ENCODE data around the gene GRIK1.

The GRIK1 gene

DNA sequence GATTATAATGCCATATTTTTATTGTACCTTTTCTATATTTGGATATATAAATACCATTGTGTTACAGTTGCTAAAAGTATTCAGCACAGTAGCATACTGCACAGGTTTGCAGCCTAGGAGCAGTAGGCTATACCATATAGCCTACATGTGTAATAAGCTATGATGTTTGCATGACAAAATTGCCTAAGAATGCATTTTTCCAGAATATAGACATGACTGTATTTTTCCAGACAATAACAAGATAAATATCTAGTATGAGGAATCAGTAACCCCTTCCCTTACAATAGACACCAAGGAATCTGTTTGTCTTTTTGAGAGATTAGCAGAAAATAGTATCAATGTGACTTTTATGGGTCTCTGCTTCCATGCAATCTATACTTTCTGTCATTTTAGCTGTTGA is 228.6 kb downstream of the GRIK1 start:
- DNase-seq, result no peak

DNA sequence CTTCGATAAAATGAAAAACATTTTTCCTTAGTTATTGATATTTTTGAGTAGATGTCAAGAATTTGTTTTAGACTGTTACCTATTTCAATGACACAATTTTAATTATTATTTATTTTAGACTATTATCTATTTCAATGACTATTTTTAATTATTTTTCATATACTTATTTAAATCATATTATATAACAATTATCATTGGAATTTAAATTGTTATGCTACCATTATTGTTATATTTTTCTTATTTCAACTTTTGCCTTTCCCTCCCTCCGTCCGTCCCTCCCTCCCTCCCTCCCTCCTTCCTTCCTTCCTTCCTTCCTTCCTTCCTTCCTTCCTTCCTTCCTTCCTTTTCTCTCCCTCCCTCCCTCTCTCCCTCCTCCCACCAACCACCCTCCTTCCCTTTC is 229.3 kb downstream of the GRIK1 start:
- no peak for DNase-seq

DNA sequence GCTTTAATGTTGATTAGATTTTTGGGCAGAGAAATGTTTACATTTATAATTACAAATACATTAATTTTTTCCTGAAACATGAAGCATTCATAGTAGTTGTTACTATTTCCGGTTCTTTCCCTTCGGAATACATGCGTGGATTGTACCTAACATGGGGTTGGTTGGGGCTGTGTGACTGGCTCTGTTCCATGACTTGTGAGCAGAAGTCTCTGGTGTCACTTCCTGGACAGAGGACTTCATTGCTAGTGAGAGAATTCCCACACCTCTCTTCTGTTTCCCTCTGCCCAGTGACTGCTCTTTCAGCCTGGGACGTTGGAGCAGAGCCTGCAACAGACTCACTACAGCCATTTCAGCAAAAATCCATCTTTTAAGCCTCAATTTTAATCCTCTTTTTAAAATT is 231.4 kb downstream of the GRIK1 start:
- no peak for DNase-seq

DNA sequence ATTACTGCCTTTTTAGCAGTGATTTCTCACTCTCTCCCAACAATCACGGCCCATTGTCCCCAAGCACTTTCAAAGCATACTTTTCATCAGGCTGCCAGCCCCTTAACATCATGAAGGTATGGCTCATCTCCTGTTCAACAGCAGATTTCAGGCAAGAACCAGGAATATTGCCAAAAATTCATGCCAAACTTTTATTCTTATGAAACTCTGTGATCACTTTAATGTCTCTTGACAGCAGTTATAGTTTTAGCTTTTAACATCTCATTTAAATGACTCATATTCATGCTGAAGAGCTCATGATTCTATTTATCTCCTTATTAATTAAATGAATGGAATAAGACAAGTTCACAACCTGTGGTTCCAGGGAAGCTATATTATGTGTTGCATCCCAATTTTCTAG is 235.1 kb downstream of the GRIK1 start:
- DNase-seq, result no peak

DNA sequence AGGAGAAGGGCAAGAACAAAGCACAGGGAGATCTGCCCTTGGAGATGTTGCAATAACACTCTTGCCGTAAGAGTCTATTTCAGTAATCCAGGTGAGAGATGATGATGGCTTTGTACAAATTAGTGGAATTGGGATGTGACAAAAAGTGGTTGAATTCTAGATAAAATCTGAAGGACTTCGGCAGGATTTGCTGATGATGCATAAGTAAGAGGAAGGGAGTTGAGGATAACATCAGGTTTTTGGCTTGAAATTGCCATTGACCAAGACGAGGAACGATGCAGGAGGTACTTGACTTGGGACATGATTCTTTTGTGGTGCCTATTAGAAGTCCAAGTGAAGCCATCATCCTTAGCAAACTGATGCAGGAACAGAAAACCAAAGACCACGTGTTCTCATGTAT is 238.1 kb downstream of the GRIK1 start:
- no peak for DNase-seq

DNA sequence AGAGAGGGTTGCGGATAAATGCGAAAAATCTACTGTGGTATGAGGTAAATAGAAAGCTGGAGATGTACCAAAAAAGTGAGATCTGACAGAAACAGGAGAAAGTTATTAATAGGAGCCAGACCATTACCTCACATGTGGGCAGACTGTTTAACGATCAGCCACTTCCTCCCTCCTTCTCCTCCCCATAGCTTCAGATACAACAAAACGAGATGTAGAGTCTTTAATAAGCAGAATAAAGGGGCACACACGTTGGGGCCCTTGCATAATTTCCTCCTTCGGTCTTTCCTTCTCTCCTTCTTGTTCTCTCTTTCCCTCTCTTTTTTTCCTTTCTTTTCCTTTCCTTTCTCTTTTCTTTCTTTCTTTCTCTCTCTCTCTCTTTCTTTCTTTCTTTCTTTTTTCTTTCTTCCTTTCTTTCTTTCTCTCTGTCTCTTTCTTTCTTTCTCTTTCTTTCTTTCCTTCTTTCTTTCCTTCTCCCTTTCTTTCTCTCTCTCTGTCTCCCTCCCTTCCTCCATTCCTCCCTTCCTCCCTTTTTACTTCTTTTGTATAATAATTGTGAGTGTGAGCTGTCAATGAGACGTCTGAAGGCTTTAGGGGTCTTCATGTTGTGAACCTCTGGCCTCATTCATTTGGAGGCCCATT is 242.1 kb downstream of the GRIK1 start:
- DNase-seq, result no peak

DNA sequence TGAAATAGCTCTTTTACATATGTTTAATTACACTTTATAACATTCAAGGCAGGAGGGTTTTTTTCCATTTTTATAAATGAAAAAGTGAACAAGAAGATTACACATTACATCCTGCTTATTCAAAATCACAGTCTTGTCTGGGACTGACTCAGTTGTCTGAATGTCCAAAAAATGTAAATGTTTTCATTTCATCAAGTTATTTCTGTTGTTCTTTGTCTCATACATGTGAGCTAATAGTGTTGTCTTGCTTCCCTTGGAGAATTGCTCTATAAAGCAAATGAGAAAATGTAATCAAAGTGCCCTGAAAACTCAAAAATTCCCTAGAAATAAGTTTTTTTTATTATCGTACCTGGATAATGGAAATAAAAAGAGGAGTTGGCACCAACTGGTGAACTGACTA is 242.9 kb downstream of the GRIK1 start:
- no peak for DNase-seq

DNA sequence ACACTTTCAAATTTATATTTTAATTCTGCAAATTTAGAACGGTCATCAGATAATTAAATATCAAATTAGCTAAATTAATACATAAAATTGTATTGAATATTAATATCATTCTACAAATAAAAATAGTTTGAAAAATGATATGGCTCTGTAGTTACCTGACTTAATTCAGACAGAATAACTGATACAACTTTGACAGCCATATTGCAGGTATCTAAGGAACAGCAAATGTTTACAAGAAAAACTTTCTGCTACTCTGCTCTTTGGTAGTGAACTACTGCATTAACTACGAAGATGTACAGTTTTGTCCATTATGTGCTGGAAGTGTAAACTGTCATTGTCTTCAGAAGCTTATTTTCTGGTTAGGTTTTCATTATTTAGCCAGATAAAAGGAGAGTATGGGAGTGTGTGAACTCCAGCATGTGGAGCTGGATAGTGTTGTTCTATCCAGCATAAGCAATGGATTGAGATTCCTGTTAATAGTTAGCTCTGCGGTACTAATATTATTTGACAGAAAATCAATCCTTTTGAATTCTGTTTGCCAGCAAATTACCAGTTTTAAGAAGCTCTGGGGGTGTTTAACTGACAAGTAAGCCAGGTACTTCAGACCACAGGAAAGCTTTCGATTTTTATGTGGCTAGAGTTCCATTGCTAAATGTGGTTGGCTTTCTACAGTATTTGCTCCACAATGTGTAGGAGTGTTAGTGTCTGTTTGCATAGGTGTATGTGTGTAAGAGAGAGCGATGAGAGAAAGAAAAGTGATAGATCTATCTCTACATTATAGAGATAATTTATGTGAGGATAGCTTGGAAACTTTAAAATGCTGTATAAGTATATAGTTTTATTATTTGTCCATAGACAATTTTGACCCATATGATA is 247.9 kb downstream of the GRIK1 start:
- no peak for DNase-seq

DNA sequence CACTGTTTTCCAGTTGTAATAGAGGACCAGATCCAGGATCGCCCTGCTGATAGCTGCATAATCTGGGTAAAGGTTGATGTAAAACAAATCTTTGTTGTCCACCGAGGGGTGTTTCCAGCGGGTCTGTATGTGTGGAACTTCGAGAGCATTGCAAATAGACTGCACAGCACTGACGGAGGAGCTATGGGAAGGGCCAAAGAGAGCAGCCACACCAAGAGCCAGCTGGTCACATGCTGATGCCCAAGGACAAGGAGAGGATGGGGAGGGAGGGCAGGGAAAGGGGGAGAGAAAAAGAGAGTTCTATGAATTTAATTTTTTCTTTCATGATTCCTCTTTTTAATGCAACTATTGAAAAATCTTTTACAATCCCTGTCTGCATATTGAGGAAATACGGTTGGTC is 250.0 kb downstream of the GRIK1 start:
- DNase-seq, result no peak

DNA sequence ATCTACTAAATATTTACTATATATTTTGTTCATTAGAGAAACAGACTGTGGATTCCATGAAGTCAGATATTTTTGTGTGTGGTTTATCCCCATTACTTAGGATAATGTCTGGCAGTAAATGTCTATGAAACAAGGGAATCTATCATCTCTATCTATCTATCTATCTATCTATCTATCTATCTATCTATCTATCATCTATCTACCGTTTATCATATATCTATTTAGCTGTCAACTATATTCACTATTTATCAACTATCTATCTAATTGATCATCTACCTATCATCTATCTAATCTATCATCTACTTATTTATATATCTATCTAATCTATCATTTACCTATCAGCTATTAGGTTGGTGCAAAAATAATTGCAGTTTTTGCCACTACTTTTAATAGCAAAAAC is 255.7 kb downstream of the GRIK1 start:
- DNase-seq, result no peak

DNA sequence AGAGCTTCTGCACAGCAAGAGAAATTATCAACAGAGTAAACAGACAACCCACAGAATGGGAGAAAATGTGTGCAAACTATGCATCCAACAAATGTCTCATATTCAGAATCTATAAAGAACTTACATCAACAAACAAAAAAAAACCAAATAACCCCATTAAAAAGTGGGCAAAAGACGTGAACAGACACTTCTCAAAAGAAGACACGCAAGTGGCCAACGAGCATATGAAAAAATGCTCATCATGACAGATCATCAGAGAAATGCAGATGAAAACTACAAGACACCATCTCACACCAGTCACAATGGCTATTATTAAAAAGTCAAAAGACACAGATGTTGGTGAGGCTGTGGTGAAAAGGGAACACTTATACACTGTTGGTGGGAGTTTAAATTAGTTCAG is 257.0 kb downstream of the GRIK1 start:
- DNase-seq, result no peak

DNA sequence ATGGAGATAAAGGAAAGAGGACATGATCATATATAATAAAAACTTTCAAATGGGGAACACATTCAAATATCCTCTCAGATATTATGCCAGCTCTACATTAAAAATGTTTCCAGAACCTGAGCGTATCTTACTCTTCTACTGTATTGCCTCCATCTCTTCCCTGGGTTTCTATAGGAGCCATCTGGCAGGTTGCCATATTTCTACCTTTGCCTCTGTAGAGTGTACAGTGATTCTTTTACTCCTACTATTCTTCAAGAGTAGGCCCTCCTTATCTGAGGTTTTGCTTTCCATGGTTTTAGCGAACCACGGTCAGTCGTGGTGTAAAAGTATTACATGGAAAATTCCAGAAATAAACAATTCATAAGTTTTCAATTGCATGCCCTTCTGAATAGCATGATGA is 259.5 kb downstream of the GRIK1 start:
- DNase-seq, result no peak

DNA sequence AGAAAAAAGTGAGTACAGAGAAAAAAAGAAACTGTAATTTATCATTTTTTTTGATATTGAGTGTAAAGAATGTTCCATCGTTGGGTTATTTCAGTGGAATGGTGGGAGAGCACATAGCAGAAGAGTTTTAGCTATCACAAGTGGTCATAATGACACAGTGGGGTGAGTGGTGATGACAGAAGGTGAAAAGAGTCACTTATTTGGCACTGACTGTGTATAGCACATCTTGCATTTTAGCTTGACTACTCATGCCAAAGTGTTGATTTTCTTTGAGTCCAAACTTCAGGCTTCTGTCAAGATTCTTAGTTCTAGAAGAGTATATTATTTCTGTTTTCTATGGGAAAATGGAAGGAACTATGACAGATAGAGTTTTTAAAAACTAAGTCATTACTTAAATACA is 261.2 kb downstream of the GRIK1 start:
- no peak for DNase-seq

DNA sequence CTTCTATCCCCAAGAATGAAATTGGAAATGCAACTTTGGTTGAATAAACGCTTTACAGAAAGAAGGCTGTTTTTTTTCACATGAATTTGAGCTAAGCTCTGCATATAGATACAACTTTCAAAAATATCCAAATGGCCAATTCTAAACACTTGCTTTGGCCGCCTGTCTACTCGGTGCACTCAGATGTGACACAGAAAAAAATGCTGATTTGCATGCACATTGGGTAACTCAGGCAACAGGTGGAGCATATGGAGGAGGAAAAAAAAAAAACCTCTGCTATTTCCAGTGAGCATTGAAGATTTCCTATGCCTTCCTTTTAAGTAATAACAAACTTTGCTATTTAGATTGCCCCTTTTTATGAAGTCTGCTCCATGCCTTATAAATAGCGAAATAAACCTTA is 262.5 kb downstream of the GRIK1 start:
- no peak for DNase-seq

DNA sequence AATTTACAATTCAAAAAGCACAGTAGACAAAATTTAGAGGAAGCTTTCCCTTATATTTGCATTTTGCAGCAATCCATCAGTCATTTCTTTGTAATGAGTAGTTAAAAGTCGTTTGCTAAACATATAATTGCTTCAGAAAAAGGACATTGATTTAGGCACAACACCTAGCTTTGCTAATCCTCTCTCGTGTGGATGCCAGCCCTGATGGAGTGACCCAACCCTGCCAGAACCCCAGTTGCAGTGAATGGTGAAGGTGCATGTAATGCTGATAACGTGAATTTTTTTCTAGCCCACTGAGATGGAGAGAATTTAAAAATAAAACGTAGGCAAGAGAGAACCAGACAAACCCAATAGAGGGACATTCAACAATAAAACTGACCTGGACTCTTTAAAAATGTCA is 263.4 kb downstream of the GRIK1 start:
- DNase-seq, result no peak

DNA sequence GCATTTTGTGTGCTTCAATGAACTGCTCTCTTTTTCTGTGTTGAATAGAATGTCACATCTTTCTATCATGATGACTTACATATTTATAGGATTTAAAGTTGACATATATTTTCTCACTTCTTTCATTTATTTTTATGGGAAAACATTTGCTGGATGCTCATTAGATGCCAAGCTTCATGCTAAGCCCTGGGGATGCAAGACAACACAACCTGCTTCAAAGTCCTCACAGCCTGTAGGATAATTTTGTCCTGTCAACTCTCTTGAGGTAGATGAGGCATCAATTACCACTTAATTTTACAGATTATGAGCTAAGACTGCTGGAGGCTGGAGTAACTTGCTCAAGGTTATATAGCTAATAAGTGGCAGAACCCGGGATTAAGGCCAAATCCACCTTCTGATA is 264.3 kb downstream of the GRIK1 start:
- DNase-seq, result no peak

DNA sequence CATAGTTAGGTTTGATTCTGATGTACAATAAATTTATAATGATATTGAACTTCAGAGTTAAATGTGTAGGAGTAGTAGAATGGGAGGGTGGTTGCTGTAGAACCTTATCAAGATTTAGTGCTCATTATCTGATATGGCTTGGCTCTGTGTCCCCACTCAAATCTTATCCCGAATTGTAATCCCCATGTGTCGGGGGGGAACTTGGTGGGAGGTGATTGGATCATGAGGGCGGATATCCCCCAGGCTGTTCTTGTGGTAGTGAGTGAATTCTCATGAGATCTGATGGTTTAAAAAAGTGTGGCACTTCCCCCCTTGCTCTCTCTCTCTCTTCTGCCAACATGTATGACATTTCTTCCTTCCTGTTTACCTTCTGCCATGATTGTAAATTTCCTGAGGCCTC is 265.5 kb downstream of the GRIK1 start:
- no peak for DNase-seq

DNA sequence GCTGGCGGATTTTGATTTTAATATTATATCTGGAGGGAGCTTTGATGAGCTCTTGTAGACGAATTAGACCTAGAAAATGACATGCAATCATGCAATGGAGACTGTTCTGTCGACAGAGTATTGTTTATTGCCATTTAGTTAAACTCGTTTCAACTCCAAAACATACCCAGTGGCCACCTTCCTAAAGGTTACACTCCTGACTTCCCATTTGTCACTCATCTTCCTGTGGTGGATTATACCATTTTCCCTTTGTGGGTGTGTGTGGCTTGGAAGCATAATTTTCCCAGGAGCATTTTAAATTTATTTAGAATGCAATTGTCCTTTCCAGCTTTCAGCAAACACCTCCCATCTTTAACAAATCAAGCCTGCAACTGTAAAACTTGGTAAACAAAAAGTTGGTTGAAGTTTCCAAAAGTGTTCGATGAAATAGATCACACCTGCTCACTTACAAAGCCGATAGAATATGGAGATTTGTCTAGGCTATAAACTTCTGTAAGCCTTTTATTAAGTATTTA is 266.6 kb downstream of the GRIK1 start:
- no peak for DNase-seq

DNA sequence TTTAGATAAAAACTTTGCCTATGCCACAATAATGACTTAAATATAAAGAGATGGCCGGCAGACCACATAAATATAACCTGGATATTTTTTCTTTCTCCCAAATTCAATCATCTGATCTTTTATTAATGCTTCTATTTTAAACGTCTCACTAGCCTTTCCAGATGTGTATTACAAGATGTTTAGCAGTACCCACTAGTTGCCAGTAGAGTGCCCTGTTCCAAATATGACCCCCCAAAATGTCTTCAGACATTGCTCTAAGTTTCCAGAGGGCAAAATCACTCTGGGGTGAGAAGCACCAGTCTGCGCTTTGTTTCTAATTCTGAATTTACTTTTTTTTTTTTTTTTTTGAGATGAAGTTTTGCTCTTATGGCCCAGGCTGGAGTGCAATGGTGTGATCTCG is 268.1 kb downstream of the GRIK1 start:
- no peak for DNase-seq

DNA sequence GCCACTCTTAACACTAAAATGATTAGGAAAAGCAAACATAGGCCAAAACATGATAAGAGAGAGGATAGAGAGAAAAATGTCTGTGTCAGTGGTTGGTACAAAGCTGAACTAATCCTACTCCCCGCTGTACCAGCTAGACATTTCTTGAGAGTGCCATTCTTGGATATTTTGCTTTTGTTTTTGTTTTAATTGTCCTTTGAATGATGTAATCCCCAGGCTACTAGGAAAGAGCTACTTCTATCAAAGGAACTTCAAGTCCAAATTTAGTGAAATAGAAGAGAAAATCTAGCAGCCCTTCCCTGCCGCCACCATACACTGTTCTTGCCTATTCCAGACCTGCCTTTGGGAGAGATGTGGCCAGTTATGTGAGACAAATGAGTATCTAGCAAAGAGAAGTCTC is 269.6 kb downstream of the GRIK1 start:
- no peak for DNase-seq

DNA sequence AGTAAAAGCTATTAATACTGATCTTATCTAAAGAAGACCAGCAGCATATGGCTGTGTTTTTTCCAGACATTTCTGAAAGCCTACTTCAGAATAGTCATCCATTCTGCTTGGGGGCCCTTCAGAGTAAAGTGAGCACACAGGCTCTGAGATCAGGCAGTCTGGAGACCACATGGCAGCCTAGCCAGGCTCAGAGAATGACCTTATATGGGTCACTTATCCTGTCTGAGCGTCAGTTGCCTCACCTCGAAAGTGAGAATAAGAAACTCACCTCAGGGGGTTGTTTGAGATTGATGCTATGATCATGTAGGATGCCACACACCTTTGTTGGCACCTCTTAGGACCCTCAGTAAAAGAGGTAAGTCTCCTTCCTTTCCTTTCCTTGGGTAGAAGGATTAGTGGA is 270.4 kb downstream of the GRIK1 start:
- no peak for DNase-seq

DNA sequence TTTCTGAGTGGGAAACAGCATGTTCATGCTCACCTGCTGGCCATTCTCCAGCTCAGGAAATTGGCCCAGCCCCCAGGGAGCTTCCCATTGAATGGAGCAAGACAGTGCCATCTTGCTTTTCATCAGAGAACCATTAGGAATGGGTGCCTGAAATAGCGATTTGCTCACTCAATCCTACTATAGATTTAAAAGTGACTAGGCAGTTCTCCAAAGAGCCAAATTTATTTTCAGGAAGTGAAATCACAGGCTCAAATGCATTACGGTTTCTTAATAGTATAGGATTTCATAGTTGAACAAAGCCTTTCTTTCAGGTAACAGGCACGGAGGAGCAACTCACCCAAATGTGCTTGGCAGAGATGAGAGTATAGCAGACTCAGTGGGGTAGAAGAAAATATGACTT is 272.1 kb downstream of the GRIK1 start:
- no peak for DNase-seq

DNA sequence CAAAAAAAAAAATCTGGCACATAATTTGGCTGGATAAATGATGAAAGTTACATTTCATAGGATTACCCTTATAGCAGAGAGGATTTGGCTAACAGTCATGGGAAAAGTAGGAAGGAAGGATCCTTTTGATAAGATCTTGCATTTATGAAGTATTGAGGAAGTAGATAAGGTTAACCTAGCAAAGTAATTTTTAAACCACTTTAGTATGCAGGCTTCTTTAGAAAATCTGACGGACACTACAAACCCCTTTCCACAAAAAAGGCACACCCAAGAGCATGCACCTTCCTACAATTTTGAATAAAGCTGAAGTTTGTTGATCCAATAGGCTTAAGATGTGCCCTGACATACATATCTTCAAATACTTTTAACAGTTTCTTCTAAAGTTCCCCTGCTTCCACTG is 275.2 kb downstream of the GRIK1 start:
- DNase-seq, result no peak

DNA sequence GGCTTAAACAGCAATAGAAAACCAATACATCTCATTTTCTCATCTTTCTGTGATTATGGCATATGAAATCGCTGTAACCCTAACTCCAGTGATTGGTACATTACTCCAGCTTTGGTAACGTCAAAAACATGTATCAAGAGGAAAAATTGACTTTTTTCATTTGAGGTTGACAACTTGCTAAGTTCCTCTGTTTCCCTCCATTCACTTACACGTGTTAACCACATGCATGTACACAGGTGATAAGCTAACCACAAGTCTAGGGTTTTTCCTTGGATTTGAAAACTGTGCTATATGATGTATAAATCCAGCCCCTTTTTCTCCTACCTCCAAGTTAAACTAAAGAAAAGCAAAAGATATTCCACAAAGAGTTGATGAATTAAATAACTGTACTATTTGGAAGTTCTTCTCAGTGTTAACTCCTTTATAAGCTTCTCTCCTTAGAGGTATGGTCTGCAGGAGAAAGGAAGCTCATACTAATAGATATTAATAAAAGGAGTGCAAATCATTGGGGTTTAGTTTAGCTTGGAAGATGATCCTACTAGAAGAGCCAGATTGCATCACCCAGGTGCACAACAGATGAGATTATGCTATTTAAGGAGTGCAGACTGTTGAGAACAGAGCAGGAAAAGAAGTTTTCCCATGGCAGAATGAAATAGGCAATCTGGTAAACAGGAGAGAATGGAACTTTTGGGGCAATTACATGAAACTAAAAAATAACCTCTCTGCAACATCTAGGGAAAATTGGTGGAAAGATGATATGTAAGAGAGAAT is 277.9 kb downstream of the GRIK1 start:
- DNase-seq, result no peak
